ENCODE data around the gene ANO8. TPM values are rescaled to one million over a fixed set of nuclear protein-coding genes. Genes with fewer than 3 reads are reported as not detected.
A peak's percentile ranks its signal among the peaks of the same experiment; 100 is the strongest.

ANO8 gene
- total RNA-seq, 2 experiments from 2014 or later: 4.2 to 4.8 TPM

- ChIA-PET CTCF (interaction anchor here (0.6 to 1.5 kb wide), 13 partner anchors 11 to 163 kb away, joined by 3 to 5 read pairs (median 3); partner anchors contain the start of genes BABAM1, BST2 and DDA1), POLR2A (interaction anchor here (0.5 to 2.6 kb wide), 5 partner anchors 24 to 1252 kb away, joined by 3 to 11 read pairs (median 4); partner anchors contain the start of genes DDA1 and MRPL34)
- H3K4me1 Mint-ChIP-seq: peaks cover 27% of the 10 kb centered on the region
- ATAC-seq (peak; percentile 9), DNase-seq (peak; percentile 73)
- no peak overlapping the region for H3K4me3 Mint-ChIP-seq
- intact Hi-C loops (cut with DNase I, micrococcal nuclease): no loop called here
- no peaks in the 10 kb centered on the region for H3K9me3 Mint-ChIP-seq (ENCODE audit: low read depth)
- no peak overlapping the region for H3K27ac Mint-ChIP-seq
- H3K27me3 Mint-ChIP-seq: no peaks in the 10 kb centered on the region
- H3K36me3 Mint-ChIP-seq (ENCODE audit: low read depth): peaks cover 3% of the 10 kb centered on the region
These were observed 1.7 kb downstream of the ANO8 start for GRCh38 chr19:17332677-17333581.

GRCh38 chr19:17332360-17332676, 2.3 kb downstream of the ANO8 start:
- intact Hi-C loops (cut with DNase I, micrococcal nuclease): no loop called here
- ChIA-PET CTCF (interaction anchor here (0.6 to 1.5 kb wide), 10 partner anchors 12 to 518 kb away, joined by 3 to 5 read pairs (median 3); partner anchors contain the start of genes BABAM1, BST2 and DDA1), POLR2A (interaction anchor here (0.9 to 1.1 kb wide), 3 partner anchors 23 to 56 kb away, joined by 3 to 4 read pairs (median 4); partner anchors contain the start of genes DDA1 and MRPL34)
- no peak for DNase-seq
- ATAC-seq: no peak
- H3K9me3 Mint-ChIP-seq (ENCODE audit: low read depth): no peaks in the 10 kb centered on the region
- H3K4me1 Mint-ChIP-seq: peaks cover 29% of the 10 kb centered on the region
- no peaks in the 10 kb centered on the region for H3K27me3 Mint-ChIP-seq
- H3K4me3 Mint-ChIP-seq: no peak overlapping the region
- H3K36me3 Mint-ChIP-seq (ENCODE audit: low read depth): peaks cover 3% of the 10 kb centered on the region
- H3K27ac Mint-ChIP-seq: no peak overlapping the region

- H3K27ac Mint-ChIP-seq: no peak overlapping the region
- no peak for ATAC-seq
- DNase-seq: no peak
- H3K36me3 Mint-ChIP-seq (ENCODE audit: low read depth): peaks cover 3% of the 10 kb centered on the region
- no peak overlapping the region for H3K4me3 Mint-ChIP-seq
- no peaks in the 10 kb centered on the region for H3K9me3 Mint-ChIP-seq (ENCODE audit: low read depth)
- intact Hi-C loops (cut with DNase I, micrococcal nuclease): no loop called here
- ChIA-PET POLR2A (no interaction called here), CTCF (no interaction called here)
- H3K27me3 Mint-ChIP-seq: no peaks in the 10 kb centered on the region
- peaks cover 27% of the 10 kb centered on the region for H3K4me1 Mint-ChIP-seq
These were observed 3.6 kb downstream of the ANO8 start for GRCh38 chr19:17331045-17331558.

GRCh38 chr19:17330262-17331044, 4.2 kb downstream of the ANO8 start:
- CTCF ChIA-PET: interaction anchor here (1.4 kb wide), 1 partner anchor 27 kb away, joined by 3 read pairs; the partner anchor contains the start of gene ABHD8

GRCh38 chr19:17329366-17330261, 5.0 kb downstream of the ANO8 start:
- intact Hi-C loops (cut with DNase I, micrococcal nuclease): no loop called here
- Mint-ChIP-seq H3K9me3 (ENCODE audit: low read depth) (no peaks in the 10 kb centered on the region), H3K4me3 (no peak overlapping the region), H3K27ac (no peak overlapping the region), H3K4me1 (peaks cover 19% of the 10 kb centered on the region), H3K36me3 (ENCODE audit: low read depth) (peaks cover 3% of the 10 kb centered on the region), H3K27me3 (no peaks in the 10 kb centered on the region)
- CTCF ChIA-PET: interaction anchor here (0.6 to 1.4 kb wide), 3 partner anchors 18 to 114 kb away, joined by 3 to 4 read pairs (median 3); partner anchors contain the start of genes ABHD8 and USE1
- POLR2A ChIA-PET: no interaction called here
- no peak for ATAC-seq
- DNase-seq: no peak

More at GRCh38 chr19:17330262-17331044, 4.2 kb downstream of the ANO8 start:
- intact Hi-C loops (cut with DNase I, micrococcal nuclease): no loop called here
- no peak for DNase-seq
- peaks cover 3% of the 10 kb centered on the region for H3K36me3 Mint-ChIP-seq (ENCODE audit: low read depth)
- H3K9me3 Mint-ChIP-seq (ENCODE audit: low read depth): no peaks in the 10 kb centered on the region
- peaks cover 26% of the 10 kb centered on the region for H3K4me1 Mint-ChIP-seq
- no peak overlapping the region for H3K4me3 Mint-ChIP-seq
- no peaks in the 10 kb centered on the region for H3K27me3 Mint-ChIP-seq
- H3K27ac Mint-ChIP-seq: no peak overlapping the region
- POLR2A ChIA-PET: no interaction called here
- no peak for ATAC-seq

DNA sequence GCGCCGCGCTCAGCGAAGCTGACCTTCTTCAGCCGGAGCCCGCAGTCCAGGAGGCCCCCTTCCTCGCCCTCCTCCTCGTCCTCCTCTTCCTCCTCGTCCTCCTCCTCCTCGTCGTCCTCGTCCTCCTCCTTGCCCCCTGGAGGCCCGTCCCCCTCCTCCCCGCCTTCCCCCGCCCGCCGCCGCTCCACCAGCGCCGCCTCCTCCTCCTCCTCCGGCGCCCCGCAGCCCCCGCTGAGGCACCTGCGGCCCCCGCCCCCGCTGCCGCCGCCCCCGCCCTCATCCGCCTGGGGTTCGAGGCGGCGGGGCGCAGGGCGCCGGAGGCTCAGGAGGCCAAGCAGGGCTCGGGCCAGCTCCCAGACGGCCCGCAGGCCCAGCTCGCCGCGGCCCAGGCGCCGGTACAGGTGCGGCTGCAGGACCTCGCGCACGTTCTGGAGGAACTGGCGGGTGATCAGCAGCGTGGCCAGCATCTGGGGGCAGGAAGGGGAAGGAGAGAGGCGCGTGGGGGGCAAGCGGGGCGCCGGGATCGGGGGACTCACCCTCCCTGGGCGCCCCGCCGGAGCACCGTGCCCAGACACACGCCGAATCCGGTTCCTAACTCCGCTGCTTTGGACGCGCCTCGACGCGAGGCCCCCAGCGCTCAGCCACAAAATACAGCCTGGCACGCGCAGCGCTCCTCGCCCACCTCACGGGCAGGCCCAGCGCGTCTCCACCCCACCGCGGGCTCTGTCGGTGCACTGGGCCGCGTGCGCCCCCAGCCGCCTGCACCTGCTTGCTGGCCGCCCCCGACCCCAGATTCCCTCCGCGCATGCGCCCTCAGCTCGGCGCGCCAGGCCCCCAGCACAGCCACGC, 5.9 kb downstream of the ANO8 start:
- Mint-ChIP-seq H3K27ac (no peak overlapping the region), H3K36me3 (ENCODE audit: low read depth) (peaks cover 3% of the 10 kb centered on the region), H3K4me1 (peaks cover 16% of the 10 kb centered on the region), H3K27me3 (no peaks in the 10 kb centered on the region), H3K4me3 (peak overlapping the region; percentile 56), H3K9me3 (ENCODE audit: low read depth) (no peaks in the 10 kb centered on the region)
- DNase-seq (peak; percentile 55), ATAC-seq (peak; percentile 10)
- POLR2A ChIA-PET: interaction anchor here (0.7 kb wide), 1 partner anchor 20 kb away, joined by 4 read pairs; the partner anchor contains the start of gene DDA1
- CTCF ChIA-PET: interaction anchor here (1.1 kb wide), 1 partner anchor 114 kb away, joined by 3 read pairs; the partner anchor contains the start of gene USE1
- intact Hi-C loops (cut with DNase I, micrococcal nuclease): loop anchor here in 1 of 2 experiments (1.0 kb wide), 1 partner anchor 19 kb away; the partner anchor contains the start of gene DDA1

DNA sequence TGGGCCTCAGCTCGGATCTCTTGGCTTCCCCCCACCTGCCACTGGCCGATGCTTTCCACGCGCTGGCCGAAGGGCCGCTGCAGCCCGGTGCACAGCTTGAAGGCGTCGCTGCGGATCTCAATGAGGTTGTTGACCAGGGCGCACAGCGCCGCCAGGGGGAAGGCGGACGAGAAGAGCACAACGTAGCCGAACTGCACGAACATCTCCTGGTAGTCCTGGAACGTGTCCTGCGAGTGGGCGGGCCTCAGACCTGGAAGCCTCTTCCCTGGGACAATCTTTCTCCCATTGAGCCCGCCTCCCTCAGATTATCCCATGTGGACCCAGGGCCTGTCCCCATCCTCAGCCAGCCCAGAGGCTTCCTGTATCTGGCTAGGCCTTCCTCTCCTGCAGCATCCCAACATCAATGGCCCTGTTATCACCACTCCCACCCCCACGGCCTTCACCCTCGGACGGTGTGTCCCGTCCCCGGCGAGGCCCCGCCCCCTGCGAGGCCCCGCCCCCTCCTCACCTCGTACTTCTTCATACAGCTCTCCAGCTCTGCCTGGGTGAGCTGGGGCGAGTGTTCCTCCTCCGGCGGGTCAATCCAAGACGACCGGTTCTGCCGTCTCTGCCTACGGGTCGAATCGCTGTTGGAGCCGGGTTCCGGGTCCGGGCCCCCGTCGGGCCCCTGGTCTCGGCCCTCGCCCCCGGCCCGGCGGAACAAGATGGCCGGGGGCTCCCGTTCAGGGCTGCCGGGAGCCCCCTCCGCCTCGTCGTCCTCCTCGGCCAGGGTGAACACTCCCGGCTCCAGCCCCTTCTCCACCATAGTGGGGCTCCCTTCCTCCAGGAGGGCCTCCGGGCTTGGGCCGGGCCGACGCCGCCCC, 6.8 kb downstream of the ANO8 start:
- POLR2A ChIA-PET: interaction anchor here (0.7 kb wide), 1 partner anchor 19 kb away, joined by 4 read pairs; the partner anchor contains the start of gene DDA1
- intact Hi-C loops (cut with DNase I, micrococcal nuclease): loop anchor here in 1 of 2 experiments (1.0 kb wide), 1 partner anchor 19 kb away; the partner anchor contains the start of gene DDA1
- H3K4me3 Mint-ChIP-seq: peak overlapping the region; percentile 56
- CTCF ChIA-PET: interaction anchor here (0.6 to 1.1 kb wide), 3 partner anchors 17 to 113 kb away, joined by 3 read pairs; partner anchors contain the start of genes BABAM1 and USE1
- H3K9me3 Mint-ChIP-seq (ENCODE audit: low read depth): no peaks in the 10 kb centered on the region
- H3K27me3 Mint-ChIP-seq: no peaks in the 10 kb centered on the region
- peaks cover 13% of the 10 kb centered on the region for H3K4me1 Mint-ChIP-seq
- ATAC-seq (peak; percentile 64), DNase-seq (peak; percentile 79)
- H3K27ac Mint-ChIP-seq: peak overlapping the region; percentile 51
- H3K36me3 Mint-ChIP-seq (ENCODE audit: low read depth): no peaks in the 10 kb centered on the region

DNA sequence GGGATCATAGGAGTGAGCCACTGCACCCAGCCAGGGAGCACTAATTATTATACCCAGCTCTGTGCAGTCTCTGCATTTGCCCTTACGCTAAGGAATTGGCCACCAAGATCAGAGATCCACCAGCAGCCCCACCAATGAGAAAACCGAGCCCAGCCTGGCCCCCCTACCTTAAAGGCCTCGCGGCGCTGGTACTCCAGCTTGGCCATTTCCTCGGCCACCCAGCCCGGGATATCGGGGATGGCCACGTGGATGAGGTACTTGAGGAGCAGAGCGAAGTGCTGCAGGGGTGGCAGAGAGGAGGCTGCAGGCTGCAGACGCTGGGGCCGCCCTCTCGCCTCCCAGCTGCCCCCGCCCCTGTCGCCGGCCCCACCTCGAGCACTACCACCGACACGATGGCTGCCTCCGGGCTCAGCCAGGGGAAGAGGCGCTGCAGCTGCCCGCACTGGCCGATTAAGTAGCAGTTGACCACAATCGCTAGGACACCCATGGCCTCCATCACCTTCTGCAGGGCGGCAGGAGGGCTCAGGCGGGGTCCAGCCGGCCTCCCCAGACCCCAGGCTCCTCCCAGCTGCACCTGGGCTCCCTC, 7.5 kb downstream of the ANO8 start:
- H3K4me1 Mint-ChIP-seq: peaks cover 13% of the 10 kb centered on the region
- H3K27ac Mint-ChIP-seq: no peak overlapping the region
- H3K36me3 Mint-ChIP-seq (ENCODE audit: low read depth): peaks cover 3% of the 10 kb centered on the region
- ChIA-PET POLR2A (no interaction called here), CTCF (interaction anchor here (1.1 kb wide), 1 partner anchor 17 kb away, joined by 3 read pairs; no protein-coding TSS in a partner anchor)
- no peaks in the 10 kb centered on the region for H3K9me3 Mint-ChIP-seq (ENCODE audit: low read depth)
- H3K27me3 Mint-ChIP-seq: no peaks in the 10 kb centered on the region
- ATAC-seq (no peak), DNase-seq (no peak)
- intact Hi-C loops (cut with DNase I, micrococcal nuclease): no loop called here
- no peak overlapping the region for H3K4me3 Mint-ChIP-seq

- DNase-seq: no peak
- Mint-ChIP-seq H3K27me3 (no peaks in the 10 kb centered on the region), H3K36me3 (ENCODE audit: low read depth) (peaks cover 5% of the 10 kb centered on the region), H3K4me1 (peaks cover 13% of the 10 kb centered on the region), H3K27ac (no peak overlapping the region), H3K4me3 (no peak overlapping the region), H3K9me3 (ENCODE audit: low read depth) (no peaks in the 10 kb centered on the region)
- CTCF ChIA-PET: interaction anchor here (0.9 to 1.1 kb wide), 2 partner anchors 16 to 20 kb away, joined by 3 read pairs; no protein-coding TSS in a partner anchor
- POLR2A ChIA-PET: no interaction called here
- no peak for ATAC-seq
- intact Hi-C loops (cut with DNase I, micrococcal nuclease): no loop called here
These were observed 8.1 kb downstream of the ANO8 start for GRCh38 chr19:17326595-17326966.
